Tibial artery (tissue), 4 donors: ENCODE data around the gene ZNF865.

Experiments
- DNase-seq, 2 donors: peaks; one replicate each; pipeline ENCODE4 v3.0.0-alpha.2; 2019
- H3K27ac ChIP-seq, 2 donors: fragments of 200-600 bp; sonication (generic) in 1 of 2; 1 replicate in 1 of 2; 2 replicates in 1 of 2; pipeline ENCODE4 v1.5.1; 2018 to 2019; ENCODE audit warnings: mild to moderate bottlenecking in 1 of 2
- H3K27me3 ChIP-seq, 2 donors: fragments of 200-600 bp; sonication (generic) in 1 of 2; one replicate each; pipeline versions ENCODE4 v1.5.1 to v1.6.0; 2016 to 2019
- H3K36me3 ChIP-seq, 3 donors: fragments of 200-600 bp; sonication (generic) in 2 of 3; one replicate each; pipeline ENCODE4 v1.5.1; 2016 to 2019; ENCODE audit warnings: mild to moderate bottlenecking in 2 of 3
- H3K4me1 ChIP-seq, 4 donors: fragments of 200-600 bp; sonication (generic) in 2 of 4; 1 replicate in 3 of 4; 2 replicates in 1 of 4; pipeline ENCODE4 v1.5.1; 2016 to 2019
- H3K4me3 ChIP-seq, 2 donors: fragments of 200-600 bp; sonication (generic) in 1 of 2; 1 replicate in 1 of 2; 2 replicates in 1 of 2; pipeline ENCODE4 v1.5.1; 2018 to 2019; ENCODE audit warnings: mild to moderate bottlenecking in 2 of 2
- H3K9me3 ChIP-seq, 3 donors: fragments of 200-600 bp; sonication (generic) in 1 of 3; one replicate each; pipeline ENCODE4 v1.5.1; 2016 to 2019
- CTCF ChIP-seq, 2 experiments: fragments of 200-600 bp in 1 of 2; fragments of 450-650 bp in 1 of 2; IDR thresholded peaks; one replicate each; pipeline ENCODE4 v1.5.1; 2017 to 2019; ENCODE audit warnings: antibody characterized with exemption in 2 of 2, mild to moderate bottlenecking in 1 of 2, moderate library complexity in 1 of 2
- intact Hi-C: fragments of 100-400 bp; cut with DNase I; formaldehyde crosslinking; loops from one replicate; pipeline ENCODE4 v1.15.0; 2023; ENCODE audit warnings: low total_unique reads

Gene ZNF865

DNA sequence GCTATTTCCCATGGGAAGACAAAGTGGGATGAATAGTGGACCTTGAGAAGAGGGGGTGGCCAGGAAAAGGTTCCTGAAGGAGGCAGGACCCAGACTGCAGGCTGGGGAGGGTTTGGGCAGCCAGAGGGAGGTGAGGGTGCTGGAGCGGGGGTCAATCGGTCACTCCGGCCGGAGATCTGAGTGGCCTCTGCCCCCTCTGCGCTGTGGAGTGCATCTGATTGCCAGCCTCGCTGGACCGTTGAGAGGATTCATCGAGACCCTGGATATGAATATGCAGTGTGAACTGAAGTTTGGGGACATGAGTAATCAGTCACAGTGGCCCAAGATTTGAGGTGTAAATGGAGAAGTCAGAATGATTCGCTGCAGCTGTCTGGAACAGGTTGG is 29.9 kb downstream of the ZNF865 start:
- no peak for TF ChIP-seq CTCF (IDR thresholded peaks at IDR 0.05)
- intact Hi-C loops, result loop anchor here (10.0 kb wide), 1 partner anchor 231 kb away; the partner anchor contains the start of gene UBE2S
- Histone ChIP-seq H3K4me3 (peak overlapping the region; percentile 95 to 99), H3K36me3 (peaks cover 0 to 6% (median 0%) of the 10 kb centered on the region in 3 donors), H3K9me3 (no peaks in the 10 kb centered on the region), H3K27ac (peak overlapping the region; percentile 99 to 100), H3K27me3 (no peaks in the 10 kb centered on the region), H3K4me1 (peaks cover 5 to 53% (median 44%) of the 10 kb centered on the region in 4 donors)
- DNase-seq, result no peak

DNA sequence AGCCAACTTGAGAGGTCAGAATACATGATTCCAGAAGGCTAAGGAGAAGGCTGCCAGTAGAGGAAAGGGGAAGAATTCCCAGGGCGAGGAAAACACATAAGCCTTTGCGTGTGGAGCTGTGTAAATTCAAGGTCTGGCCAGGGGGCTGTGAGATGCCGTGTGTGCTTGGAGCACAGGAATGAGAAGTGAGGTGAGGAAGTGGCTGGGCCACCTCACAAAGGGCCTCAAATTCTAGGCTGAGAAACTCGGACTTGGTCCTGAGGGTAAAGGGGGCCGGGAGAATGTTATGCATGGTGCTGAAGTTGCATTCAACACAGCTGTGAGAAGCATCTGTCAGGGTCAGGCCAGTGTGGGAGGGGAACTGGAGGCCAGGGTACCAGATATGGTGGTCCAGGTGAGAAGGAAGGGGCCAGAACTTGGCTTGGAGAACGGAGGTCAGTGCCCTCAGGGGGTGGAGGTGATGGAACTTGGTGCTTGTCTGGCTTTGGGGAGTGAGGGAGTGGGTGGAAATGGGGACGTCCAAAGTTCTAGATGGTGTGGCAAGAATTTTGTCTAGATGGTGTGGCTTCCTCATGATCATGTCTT is 30.5 kb downstream of the ZNF865 start:
- peak overlapping the region; percentile 95 to 99 for H3K4me3 ChIP-seq
- peak overlapping the region; percentile 99 to 100 for H3K27ac ChIP-seq
- intact Hi-C loops, result loop anchor here (10.0 kb wide), 1 partner anchor 231 kb away; the partner anchor contains the start of gene UBE2S
- H3K36me3 ChIP-seq, result peaks cover 0 to 6% (median 0%) of the 10 kb centered on the region in 3 donors
- no peak for DNase-seq
- H3K9me3 ChIP-seq, result no peaks in the 10 kb centered on the region
- no peaks in the 10 kb centered on the region for H3K27me3 ChIP-seq
- H3K4me1 ChIP-seq, result peaks cover 5 to 56% (median 47%) of the 10 kb centered on the region in 4 donors
- no peak for TF ChIP-seq CTCF (IDR thresholded peaks at IDR 0.05)

DNA sequence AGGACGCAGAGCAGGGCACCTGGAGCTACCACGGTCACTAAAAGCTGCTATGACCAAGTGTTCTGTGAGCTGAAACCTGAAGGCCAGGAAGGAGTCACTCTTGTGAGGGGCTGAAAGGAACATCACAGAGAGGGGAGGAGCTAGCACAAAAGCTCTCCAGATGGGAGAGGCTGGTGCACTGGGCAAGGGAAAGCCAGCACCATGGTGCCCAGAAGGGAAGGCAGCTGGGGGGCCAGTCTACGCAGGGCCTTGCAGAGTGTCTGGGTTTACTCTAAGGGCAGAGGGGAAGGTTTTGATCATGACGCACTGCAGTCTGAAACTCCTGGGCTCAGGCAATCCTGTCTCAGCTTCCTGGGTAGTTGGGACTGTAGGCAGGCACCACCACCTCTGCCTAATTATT is 31.3 kb downstream of the ZNF865 start:
- H3K27ac ChIP-seq, result peak overlapping the region in 1 of 2 donors; percentile 100
- H3K4me3 ChIP-seq, result peak overlapping the region in 1 of 2 donors; percentile 95
- no peaks in the 10 kb centered on the region for H3K9me3 ChIP-seq
- no peak for TF ChIP-seq CTCF (IDR thresholded peaks at IDR 0.05)
- DNase-seq, result no peak
- peaks cover 0 to 6% (median 0%) of the 10 kb centered on the region in 3 donors for H3K36me3 ChIP-seq
- no peaks in the 10 kb centered on the region for H3K27me3 ChIP-seq
- peaks cover 5 to 60% (median 51%) of the 10 kb centered on the region in 4 donors for H3K4me1 ChIP-seq
- intact Hi-C loops, result loop anchor here (10.0 kb wide), 1 partner anchor 232 kb away; the partner anchor contains the start of gene UBE2S

DNA sequence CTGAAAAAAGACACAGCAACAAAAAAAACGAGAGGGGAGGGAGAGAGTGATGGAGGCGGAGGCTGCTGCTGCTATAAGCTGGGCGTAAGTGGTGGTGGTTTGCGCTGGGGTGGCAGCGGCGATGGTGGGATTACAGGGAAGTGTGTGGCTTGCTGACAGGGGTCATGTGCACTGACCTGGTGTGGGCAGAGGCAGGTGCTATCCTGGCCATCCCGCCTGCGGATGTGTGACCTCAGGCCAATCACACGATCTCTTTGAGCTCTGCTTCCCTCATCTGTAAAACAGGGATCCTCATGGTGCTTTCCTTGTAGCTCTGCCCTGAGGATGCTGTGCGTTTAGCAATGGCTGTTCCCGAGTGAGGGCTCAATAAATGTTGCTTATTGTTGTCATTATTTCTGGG is 32.1 kb downstream of the ZNF865 start:
- no peak overlapping the region for H3K27ac ChIP-seq
- H3K36me3 ChIP-seq, result peaks cover 0 to 6% (median 0%) of the 10 kb centered on the region in 3 donors
- no peak for TF ChIP-seq CTCF (IDR thresholded peaks at IDR 0.05)
- no peak overlapping the region for H3K4me3 ChIP-seq
- intact Hi-C loops, result loop anchor here (10.0 kb wide), 1 partner anchor 233 kb away; the partner anchor contains the start of gene UBE2S
- DNase-seq, result no peak
- H3K4me1 ChIP-seq, result peaks cover 5 to 68% (median 59%) of the 10 kb centered on the region in 4 donors
- no peaks in the 10 kb centered on the region for H3K27me3 ChIP-seq
- H3K9me3 ChIP-seq, result no peaks in the 10 kb centered on the region

DNA sequence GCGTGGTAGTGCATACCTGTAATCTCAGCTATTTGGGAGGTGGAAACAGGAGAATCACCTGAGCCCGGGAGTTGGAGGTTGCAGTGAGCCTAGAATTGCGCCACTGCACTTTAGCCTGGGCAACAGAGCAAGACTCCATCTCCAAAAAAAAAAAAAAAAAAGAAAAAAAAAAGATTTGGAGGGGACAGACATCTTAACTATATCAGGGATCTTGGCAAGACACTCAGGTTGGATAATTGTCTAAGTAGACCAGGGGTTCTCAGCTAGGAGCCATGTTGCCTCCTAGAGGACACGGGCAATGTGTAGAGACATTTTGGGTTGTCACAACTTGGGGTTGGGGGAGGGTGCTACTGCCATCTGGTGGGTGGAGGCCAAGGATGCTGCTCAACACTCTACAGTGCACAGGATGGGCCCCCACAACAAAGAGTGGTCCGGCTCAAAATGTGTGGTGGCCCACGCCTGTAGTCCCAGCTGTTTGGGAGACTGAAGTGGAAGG is 33.5 kb downstream of the ZNF865 start:
- no peak for DNase-seq
- H3K4me1 ChIP-seq, result peaks cover 5 to 81% (median 67%) of the 10 kb centered on the region in 4 donors
- TF ChIP-seq CTCF (IDR thresholded peaks at IDR 0.05), result peak in 1 of 2 experiments; percentile 21
- H3K9me3 ChIP-seq, result no peaks in the 10 kb centered on the region
- no peak overlapping the region for H3K4me3 ChIP-seq
- H3K27me3 ChIP-seq, result no peaks in the 10 kb centered on the region
- intact Hi-C loops, result loop anchor here (10.0 kb wide), 1 partner anchor 234 kb away; the partner anchor contains the start of gene UBE2S
- H3K36me3 ChIP-seq, result peaks cover 0 to 6% (median 0%) of the 10 kb centered on the region in 3 donors
- H3K27ac ChIP-seq, result no peak overlapping the region
